ENCODE results near the gene DNAI2. TPM values are rescaled to one million over a fixed set of nuclear protein-coding genes. Genes with fewer than 3 reads are reported as not detected.

DNAI2 gene
- total and polyA plus RNA-seq, 12 donors: 0.06 to 0.26 (median 0.14) TPM; not detected in 9

- Histone ChIP-seq H3K9me3 (replicated peaks in 1 of 3) (no peaks in the 10 kb centered on the region), H3K4me1 (replicated peaks in 1 of 2) (no peaks in the 10 kb centered on the region), H3K4me3 (no peak overlapping the region), H3K27me3 (no peaks in the 10 kb centered on the region), H3K36me3 (replicated peaks in 1 of 2) (no peaks in the 10 kb centered on the region), H3K27ac (no peak overlapping the region)
- intact Hi-C loops (cut with DNase I): no loop called here
- no peak for DNase-seq
- TF ChIP-seq POLR2A (IDR thresholded peaks at IDR 0.05) (no peak), CTCF (IDR thresholded peaks at IDR 0.05) (no peak)
- 84 to 90% (median 88%) methylated on average over 10 of the region's 10 CpGs for WGBS, 4 donors
Observed at GRCh38 chr17:74227271-74228080, 46.6 kb upstream of the DNAI2 start.

- Histone ChIP-seq H3K27me3 (no peaks in the 10 kb centered on the region), H3K27ac (no peak overlapping the region), H3K4me1 (replicated peaks in 1 of 2) (no peaks in the 10 kb centered on the region), H3K9me3 (replicated peaks in 1 of 3) (no peaks in the 10 kb centered on the region), H3K36me3 (replicated peaks in 1 of 2) (no peaks in the 10 kb centered on the region), H3K4me3 (no peak overlapping the region)
- intact Hi-C loops (cut with DNase I): no loop called here
- TF ChIP-seq CTCF (IDR thresholded peaks at IDR 0.05) (no peak), POLR2A (IDR thresholded peaks at IDR 0.05) (no peak)
- DNase-seq: no peak
- 87 to 100% (median 92%) methylated on average over 5 of the region's 5 CpGs for WGBS, 4 donors
Observed at GRCh38 chr17:74228306-74228978, 45.6 kb upstream of the DNAI2 start.

- intact Hi-C loops (cut with DNase I): no loop called here
- peaks cover 0 to 3% of the 10 kb centered on the region in 2 donors for H3K4me1 ChIP-seq (replicated peaks in 1 of 2)
- TF ChIP-seq CTCF (IDR thresholded peaks at IDR 0.05): no peak
- TF ChIP-seq POLR2A (IDR thresholded peaks at IDR 0.05): no peak
- H3K4me3 ChIP-seq: no peak overlapping the region
- no peaks in the 10 kb centered on the region for H3K9me3 ChIP-seq (replicated peaks in 1 of 3)
- no peak for DNase-seq
- 80 to 97% (median 96%) methylated on average over 1 to 16 of the region's 16 CpGs for WGBS, 4 donors
- H3K27ac ChIP-seq: no peak overlapping the region
- no peaks in the 10 kb centered on the region for H3K36me3 ChIP-seq (replicated peaks in 1 of 2)
- no peaks in the 10 kb centered on the region for H3K27me3 ChIP-seq
Observed at GRCh38 chr17:74230896-74231295, 43.1 kb upstream of the DNAI2 start.
